Activated naive CD4-positive, alpha-beta T cell treated with anti-CD3 and anti-CD28 coated beads for 36 hours (primary cell): Measurements from ENCODE around the gene AACS. TPM values are rescaled to one million over a fixed set of nuclear protein-coding genes. Genes with fewer than 3 reads are reported as not detected.

Experiments used
- CTCF ChIA-PET: fragments of 350-600 bp; sonication (Branson Sonifier 250); formaldehyde crosslinking; loops from one replicate; lab custom pipeline; 2021; ENCODE audit warnings: antibody characterized with exemption; lab: Charles Lee
- DNase-seq: peaks from one replicate; pipeline ENCODE4 v3.0.0-alpha.2; 2020
- H3K27ac Mint-ChIP-seq: one replicate; pipeline ENCODE4 v1.8.0; 2021; ENCODE audit warnings: mild to moderate bottlenecking, mixed read lengths
- H3K27me3 Mint-ChIP-seq: one replicate; pipeline ENCODE4 v1.8.0; 2021; ENCODE audit warnings: low read depth, mixed read lengths
- H3K36me3 Mint-ChIP-seq: one replicate; pipeline ENCODE4 v1.8.0; 2021; ENCODE audit warnings: low read depth, mixed read lengths
- H3K4me1 Mint-ChIP-seq: one replicate; pipeline ENCODE4 v1.8.0; 2021; ENCODE audit warnings: low read depth, mixed read lengths
- H3K4me3 Mint-ChIP-seq: one replicate; pipeline ENCODE4 v1.8.0; 2021; ENCODE audit warnings: mild to moderate bottlenecking, moderate library complexity, mixed read lengths
- H3K9me3 Mint-ChIP-seq: one replicate; pipeline ENCODE4 v1.8.0; 2021; ENCODE audit warnings: mixed read lengths
- intact Hi-C: fragments of 100-400 bp; cut with micrococcal nuclease; formaldehyde crosslinking; loops from one replicate; pipeline ENCODE4 v1.15.1; 2023
- total RNA-seq, 2 experiments: library from RNA; stranded (reverse); gene quantifications; one replicate each; pipeline ENCODE4 v1.2.3, GENCODE V29; 2021

AACS gene
- total RNA-seq, 2 experiments from 2014 or later, result 10.6 to 11.2 TPM

DNA sequence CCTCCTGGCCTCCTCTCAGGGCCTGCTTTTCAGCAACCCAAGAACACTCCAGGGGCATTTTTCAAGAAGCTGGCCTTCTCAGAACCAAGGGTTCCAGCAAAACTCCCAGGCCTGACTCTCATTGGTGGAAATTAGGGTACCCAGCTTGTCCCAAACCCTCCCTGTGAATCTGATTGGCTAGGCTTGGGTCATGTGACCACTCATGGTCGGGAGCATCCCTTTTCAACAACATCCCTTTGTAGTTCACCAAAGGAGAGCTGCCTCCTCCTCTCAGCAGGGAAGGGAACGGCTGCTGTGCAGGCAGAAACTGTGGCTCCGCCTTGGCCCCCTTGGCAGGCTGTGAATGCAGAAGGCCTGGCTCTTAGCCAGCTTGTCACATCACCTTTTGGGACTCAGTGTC lies 94.5 kb downstream of the AACS start:
- CTCF ChIA-PET, result no interaction called here
- H3K4me3 Mint-ChIP-seq, result no peak overlapping the region
- H3K36me3 Mint-ChIP-seq, result no peaks in the 10 kb centered on the region
- intact Hi-C loops, result no loop called here
- no peak for DNase-seq
- H3K27me3 Mint-ChIP-seq, result no peaks in the 10 kb centered on the region
- peaks cover 3% of the 10 kb centered on the region for H3K9me3 Mint-ChIP-seq
- no peaks in the 10 kb centered on the region for H3K4me1 Mint-ChIP-seq
- H3K27ac Mint-ChIP-seq, result no peak overlapping the region

DNA sequence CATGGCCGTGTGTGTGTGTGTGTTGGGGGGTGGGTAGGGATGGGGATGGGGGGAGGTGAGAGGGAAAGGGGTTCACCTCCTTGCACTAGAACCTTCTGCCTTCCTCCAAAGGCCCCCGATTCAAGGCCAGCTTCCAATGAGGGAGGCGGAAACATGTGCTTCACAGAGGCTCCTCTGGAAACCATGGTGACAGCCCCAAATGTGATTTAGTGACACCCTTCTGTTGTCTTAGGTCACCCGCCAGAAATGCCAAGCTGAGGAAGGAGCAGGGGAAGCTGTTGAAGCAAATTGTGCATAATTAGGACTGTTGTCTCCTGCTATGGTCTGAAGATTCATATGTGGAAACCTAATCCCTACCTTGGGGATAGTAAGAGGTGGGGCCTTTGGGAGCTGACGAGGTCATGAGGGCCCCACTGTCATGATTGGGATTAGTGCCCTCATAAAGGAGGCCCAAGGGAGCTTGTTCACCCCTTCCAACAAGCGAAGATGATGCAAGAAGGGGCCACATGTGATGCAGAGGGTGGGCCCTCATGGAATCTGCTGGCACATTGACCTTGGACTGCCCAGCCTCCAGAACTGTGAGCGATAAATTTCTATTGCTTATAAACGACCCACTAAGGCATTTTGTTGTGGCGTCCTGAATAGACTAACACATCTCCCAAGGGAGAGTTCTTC lies 95.2 kb downstream of the AACS start:
- H3K36me3 Mint-ChIP-seq, result no peaks in the 10 kb centered on the region
- H3K27ac Mint-ChIP-seq, result no peak overlapping the region
- H3K27me3 Mint-ChIP-seq, result no peaks in the 10 kb centered on the region
- intact Hi-C loops, result no loop called here
- CTCF ChIA-PET, result no interaction called here
- no peaks in the 10 kb centered on the region for H3K4me1 Mint-ChIP-seq
- peaks cover 3% of the 10 kb centered on the region for H3K9me3 Mint-ChIP-seq
- no peak overlapping the region for H3K4me3 Mint-ChIP-seq
- DNase-seq, result no peak

DNA sequence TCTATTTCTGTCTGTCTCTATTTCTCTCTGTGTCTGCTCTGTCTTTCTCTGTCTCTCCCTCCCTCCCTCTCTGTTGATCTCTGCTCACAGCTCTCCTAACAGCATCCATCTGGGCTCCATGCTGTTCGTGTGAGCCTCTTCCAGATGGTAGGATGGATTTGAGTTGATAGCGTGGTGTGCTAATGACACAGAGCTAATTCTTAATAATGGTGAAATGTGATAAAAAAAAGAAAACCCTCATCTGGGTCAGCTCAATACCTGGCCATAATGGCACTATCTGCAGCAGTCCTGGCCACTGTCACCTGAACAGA lies 96.4 kb downstream of the AACS start:
- no peaks in the 10 kb centered on the region for H3K4me1 Mint-ChIP-seq
- no peak for DNase-seq
- H3K27me3 Mint-ChIP-seq, result peaks cover 2% of the 10 kb centered on the region
- H3K36me3 Mint-ChIP-seq, result no peaks in the 10 kb centered on the region
- intact Hi-C loops, result no loop called here
- H3K27ac Mint-ChIP-seq, result no peak overlapping the region
- H3K9me3 Mint-ChIP-seq, result peaks cover 3% of the 10 kb centered on the region
- CTCF ChIA-PET, result interaction anchor here (0.8 to 1.0 kb wide), 3 partner anchors 13 to 23 kb away, joined by 3 to 5 read pairs (median 4); no protein-coding TSS in a partner anchor
- H3K4me3 Mint-ChIP-seq, result no peak overlapping the region

DNA sequence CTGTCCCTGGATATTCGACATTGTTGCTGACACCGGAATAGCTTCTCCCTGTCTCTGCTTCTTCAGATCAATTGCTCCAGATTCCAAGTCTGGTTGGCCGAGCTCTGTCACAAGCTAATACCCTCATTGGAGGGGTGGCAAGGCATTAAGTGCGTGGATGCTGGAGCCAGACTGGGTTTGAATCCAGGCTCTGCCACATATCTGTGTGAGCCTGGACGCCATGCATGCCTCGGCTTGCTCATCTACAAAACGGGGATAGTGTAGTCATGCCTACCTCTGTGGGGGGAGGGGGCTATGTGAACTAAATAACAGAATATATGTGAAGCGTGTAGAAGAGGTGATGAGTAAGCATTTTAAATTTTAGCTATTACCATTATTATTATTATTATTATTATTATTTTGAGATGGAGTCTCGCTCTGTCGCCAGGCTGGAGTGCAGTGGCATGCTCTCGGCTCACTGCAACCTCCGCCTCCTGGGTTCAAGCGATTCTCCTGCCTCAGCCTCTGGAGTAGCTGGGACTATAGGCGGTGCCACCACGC lies 97.3 kb downstream of the AACS start:
- no peak overlapping the region for H3K4me3 Mint-ChIP-seq
- H3K9me3 Mint-ChIP-seq, result peaks cover 3% of the 10 kb centered on the region
- H3K27ac Mint-ChIP-seq, result no peak overlapping the region
- CTCF ChIA-PET, result interaction anchor here (0.6 to 0.9 kb wide), 2 partner anchors 20 to 92 kb away, joined by 4 to 5 read pairs; no protein-coding TSS in a partner anchor
- peaks cover 2% of the 10 kb centered on the region for H3K27me3 Mint-ChIP-seq
- DNase-seq, result no peak
- H3K36me3 Mint-ChIP-seq, result no peaks in the 10 kb centered on the region
- intact Hi-C loops, result no loop called here
- H3K4me1 Mint-ChIP-seq, result no peaks in the 10 kb centered on the region

DNA sequence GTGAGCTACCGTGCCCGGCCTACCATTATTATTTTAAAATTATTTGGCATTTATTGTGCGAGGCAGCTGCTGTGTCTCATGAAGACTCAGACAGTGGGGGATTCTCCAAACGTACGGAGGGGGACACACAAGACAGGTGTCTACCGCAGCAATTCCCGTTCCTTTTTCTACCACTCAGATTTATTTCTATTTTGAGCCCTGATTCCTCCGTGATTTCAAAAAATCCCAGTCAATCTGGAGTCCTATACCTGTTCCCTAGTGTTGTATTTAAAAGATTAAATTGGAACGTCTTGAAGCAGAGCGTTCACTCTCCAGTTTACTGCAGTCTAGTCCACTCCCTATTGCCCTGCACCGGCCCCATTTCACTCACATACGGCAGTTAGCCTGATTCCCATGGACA lies 97.9 kb downstream of the AACS start:
- CTCF ChIA-PET, result no interaction called here
- peaks cover 2% of the 10 kb centered on the region for H3K27me3 Mint-ChIP-seq
- H3K4me1 Mint-ChIP-seq, result no peaks in the 10 kb centered on the region
- DNase-seq, result no peak
- no peaks in the 10 kb centered on the region for H3K36me3 Mint-ChIP-seq
- peaks cover 1% of the 10 kb centered on the region for H3K9me3 Mint-ChIP-seq
- no peak overlapping the region for H3K4me3 Mint-ChIP-seq
- no peak overlapping the region for H3K27ac Mint-ChIP-seq
- intact Hi-C loops, result no loop called here

DNA sequence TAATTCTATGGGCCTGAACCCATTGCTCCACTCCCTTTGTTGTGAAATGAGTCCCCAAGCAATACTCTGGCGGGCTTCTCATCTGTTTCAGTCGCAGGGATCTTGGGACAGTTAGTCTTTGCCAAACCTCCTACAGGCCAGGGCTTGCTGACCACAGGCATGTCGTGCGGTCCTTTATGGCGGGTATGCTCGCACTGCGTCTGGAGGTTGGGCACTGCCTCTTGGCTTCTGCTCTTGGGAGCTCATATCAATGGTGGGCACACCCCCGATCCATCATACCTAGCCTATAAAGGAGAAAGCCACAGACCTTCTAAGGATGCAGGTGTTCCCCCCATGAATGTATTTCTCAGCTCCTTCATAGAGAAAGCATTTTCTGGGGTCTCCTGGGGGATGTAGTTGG lies 99.3 kb downstream of the AACS start:
- no peak overlapping the region for H3K4me3 Mint-ChIP-seq
- intact Hi-C loops, result no loop called here
- no peaks in the 10 kb centered on the region for H3K4me1 Mint-ChIP-seq
- no peak overlapping the region for H3K27ac Mint-ChIP-seq
- CTCF ChIA-PET, result no interaction called here
- peaks cover 2% of the 10 kb centered on the region for H3K27me3 Mint-ChIP-seq
- no peaks in the 10 kb centered on the region for H3K36me3 Mint-ChIP-seq
- no peaks in the 10 kb centered on the region for H3K9me3 Mint-ChIP-seq
- no peak for DNase-seq

DNA sequence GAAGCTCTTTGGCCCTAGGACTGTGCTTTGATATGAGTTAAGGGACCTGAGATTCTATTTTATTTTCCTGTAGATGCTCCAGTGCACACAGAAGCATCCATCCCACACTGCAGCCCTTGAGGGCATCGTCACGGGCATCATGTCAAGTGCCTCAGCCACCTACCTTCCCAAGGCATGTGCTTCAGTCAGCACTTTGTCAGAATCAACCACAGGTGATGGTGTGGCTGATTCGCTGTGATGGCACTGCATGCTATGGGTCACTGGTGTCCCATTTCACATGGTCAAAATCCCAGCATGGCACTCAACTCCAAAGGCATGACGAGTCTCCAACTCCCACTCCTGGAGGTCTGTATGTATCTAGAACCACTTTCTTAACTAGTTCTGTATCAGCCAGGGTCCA lies 100.8 kb downstream of the AACS start:
- Mint-ChIP-seq H3K36me3 (no peaks in the 10 kb centered on the region), H3K27ac (no peak overlapping the region), H3K9me3 (no peaks in the 10 kb centered on the region), H3K4me1 (no peaks in the 10 kb centered on the region), H3K27me3 (peaks cover 4% of the 10 kb centered on the region), H3K4me3 (no peak overlapping the region)
- no peak for DNase-seq
- intact Hi-C loops, result no loop called here
- CTCF ChIA-PET, result no interaction called here

DNA sequence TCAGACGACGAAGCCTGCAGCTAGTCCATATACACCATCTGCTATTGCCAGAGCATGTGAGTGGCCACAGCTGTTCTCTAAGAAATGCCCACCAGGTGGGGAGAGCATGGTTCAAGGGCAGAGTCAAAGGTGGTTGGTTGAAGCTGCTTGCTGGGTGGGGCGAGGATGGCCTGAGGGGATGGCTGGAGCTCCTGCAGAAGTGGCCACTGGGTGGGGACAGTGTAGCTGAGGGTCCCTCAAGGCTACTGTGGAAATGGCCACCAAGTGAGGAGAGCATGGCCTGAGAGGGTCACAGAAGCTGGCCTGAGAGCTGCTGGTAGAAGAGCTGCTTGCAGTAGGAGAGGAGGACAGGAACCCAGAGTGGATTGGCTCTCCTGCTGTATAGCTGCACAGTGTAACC lies 102.4 kb downstream of the AACS start:
- Mint-ChIP-seq H3K4me3 (no peak overlapping the region), H3K27ac (no peak overlapping the region), H3K36me3 (no peaks in the 10 kb centered on the region), H3K27me3 (peaks cover 4% of the 10 kb centered on the region), H3K4me1 (no peaks in the 10 kb centered on the region), H3K9me3 (no peaks in the 10 kb centered on the region)
- intact Hi-C loops, result no loop called here
- CTCF ChIA-PET, result interaction anchor here (0.6 kb wide), 1 partner anchor 701 kb away, joined by 3 read pairs; no protein-coding TSS in a partner anchor
- DNase-seq, result no peak

DNA sequence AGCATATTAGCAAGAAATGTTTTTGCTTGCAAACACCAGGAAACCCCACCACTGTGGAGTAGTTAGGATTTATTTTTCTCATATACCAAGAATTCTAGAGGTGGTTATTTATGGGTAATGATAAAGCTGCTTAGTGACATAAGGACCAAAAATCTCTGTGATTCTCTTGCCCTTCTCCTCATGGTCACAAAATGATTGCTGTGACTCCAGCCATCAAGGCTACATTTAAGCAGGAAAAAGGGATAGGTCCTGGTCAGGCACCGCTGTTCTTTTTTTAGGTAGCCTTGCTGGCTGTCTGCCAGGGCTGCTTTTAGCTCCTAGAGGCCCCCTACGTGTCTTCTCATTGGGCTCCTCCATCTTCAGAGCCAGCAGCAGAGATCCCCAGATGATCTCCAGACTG lies 104.2 kb downstream of the AACS start:
- H3K27ac Mint-ChIP-seq, result no peak overlapping the region
- no peak for DNase-seq
- no peaks in the 10 kb centered on the region for H3K9me3 Mint-ChIP-seq
- H3K4me1 Mint-ChIP-seq, result no peaks in the 10 kb centered on the region
- CTCF ChIA-PET, result interaction anchor here (1.3 kb wide), 1 partner anchor 33 kb away, joined by 4 read pairs; no protein-coding TSS in a partner anchor
- intact Hi-C loops, result no loop called here
- peaks cover 4% of the 10 kb centered on the region for H3K27me3 Mint-ChIP-seq
- no peaks in the 10 kb centered on the region for H3K36me3 Mint-ChIP-seq
- no peak overlapping the region for H3K4me3 Mint-ChIP-seq

DNA sequence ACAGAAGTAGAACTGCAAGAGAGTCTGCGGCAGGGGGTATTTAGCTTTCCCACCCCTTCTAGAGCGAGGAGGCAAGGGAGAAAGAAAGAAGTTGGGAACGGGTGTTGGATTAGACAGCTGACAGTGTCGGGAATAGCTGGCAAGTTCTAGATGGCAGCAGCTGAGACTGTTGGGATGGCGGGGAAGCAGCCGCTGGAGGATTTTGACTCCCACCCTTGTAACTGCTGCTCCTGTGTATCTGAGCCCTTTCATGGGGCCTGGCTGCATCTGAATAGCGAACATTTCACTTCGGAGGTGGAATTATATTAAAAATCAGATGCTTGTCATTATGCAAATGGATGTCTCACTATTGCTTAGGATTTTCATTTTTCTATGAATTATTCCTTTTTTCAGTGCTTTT lies 104.6 kb downstream of the AACS start:
- Mint-ChIP-seq H3K4me1 (no peaks in the 10 kb centered on the region), H3K36me3 (no peaks in the 10 kb centered on the region), H3K27me3 (peaks cover 4% of the 10 kb centered on the region), H3K9me3 (no peaks in the 10 kb centered on the region), H3K4me3 (no peak overlapping the region), H3K27ac (no peak overlapping the region)
- CTCF ChIA-PET, result interaction anchor here (1.3 kb wide), 2 partner anchors 13 to 33 kb away, joined by 4 read pairs; no protein-coding TSS in a partner anchor
- no peak for DNase-seq
- intact Hi-C loops, result no loop called here

DNA sequence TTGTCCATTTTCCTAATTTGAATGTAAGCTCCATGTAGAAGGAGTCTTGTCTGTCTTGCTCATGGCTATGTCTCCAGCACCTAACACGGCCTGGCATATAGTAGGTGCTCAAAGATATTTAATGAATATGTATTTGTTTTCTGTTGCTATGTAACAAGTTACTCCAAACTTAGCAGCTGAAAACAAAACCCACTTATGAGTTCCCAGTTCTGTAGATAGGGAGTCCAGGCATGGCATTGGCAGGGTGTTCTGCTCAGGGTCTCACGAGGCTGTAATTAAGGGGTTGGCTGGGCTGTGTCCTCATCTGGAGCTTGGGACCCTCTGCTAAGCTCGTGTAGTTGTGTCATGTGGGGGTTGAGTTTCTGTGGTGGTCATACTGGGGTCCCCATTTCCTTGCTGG lies 106.0 kb downstream of the AACS start:
- no peaks in the 10 kb centered on the region for H3K36me3 Mint-ChIP-seq
- CTCF ChIA-PET, result interaction anchor here (0.6 to 1.3 kb wide), 2 partner anchors 11 to 110 kb away, joined by 3 to 4 read pairs; no protein-coding TSS in a partner anchor
- H3K27ac Mint-ChIP-seq, result no peak overlapping the region
- no peaks in the 10 kb centered on the region for H3K4me1 Mint-ChIP-seq
- H3K4me3 Mint-ChIP-seq, result no peak overlapping the region
- no peaks in the 10 kb centered on the region for H3K9me3 Mint-ChIP-seq
- peaks cover 7% of the 10 kb centered on the region for H3K27me3 Mint-ChIP-seq
- no peak for DNase-seq
- intact Hi-C loops, result no loop called here

DNA sequence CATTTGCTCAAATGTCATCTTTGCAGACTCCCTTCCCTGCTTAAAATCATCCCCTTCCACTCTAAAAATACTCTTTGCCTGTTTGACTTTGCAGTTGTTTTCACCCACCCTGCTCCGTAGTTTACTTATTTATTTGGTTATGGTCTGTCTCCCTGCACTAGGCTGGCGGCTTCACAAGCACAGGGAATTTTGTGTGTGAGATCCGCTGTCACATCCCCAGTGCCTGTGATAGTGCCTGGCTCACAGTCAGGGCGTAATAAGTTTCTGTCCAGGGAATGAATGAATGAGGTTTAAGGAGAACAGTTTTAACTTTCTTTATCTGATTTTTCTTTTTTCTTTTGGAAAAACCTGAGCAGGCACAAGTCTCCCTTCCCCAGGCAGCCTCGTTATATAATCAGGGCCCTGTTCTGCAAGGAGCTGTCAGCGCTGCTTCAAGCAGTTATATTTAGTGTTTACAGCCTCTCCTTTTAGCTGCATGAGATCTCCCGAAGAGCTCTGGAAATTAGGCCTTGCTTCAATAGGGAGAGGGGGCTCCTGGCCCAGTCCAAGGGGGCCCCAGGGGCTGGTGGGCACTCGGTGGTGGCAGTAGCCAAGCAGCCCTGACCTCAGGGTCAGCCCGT lies 107.1 kb downstream of the AACS start:
- Mint-ChIP-seq H3K27me3 (peaks cover 14% of the 10 kb centered on the region), H3K27ac (no peak overlapping the region), H3K9me3 (no peaks in the 10 kb centered on the region), H3K4me1 (no peaks in the 10 kb centered on the region), H3K4me3 (no peak overlapping the region), H3K36me3 (no peaks in the 10 kb centered on the region)
- CTCF ChIA-PET, result no interaction called here
- intact Hi-C loops, result no loop called here
- no peak for DNase-seq

DNA sequence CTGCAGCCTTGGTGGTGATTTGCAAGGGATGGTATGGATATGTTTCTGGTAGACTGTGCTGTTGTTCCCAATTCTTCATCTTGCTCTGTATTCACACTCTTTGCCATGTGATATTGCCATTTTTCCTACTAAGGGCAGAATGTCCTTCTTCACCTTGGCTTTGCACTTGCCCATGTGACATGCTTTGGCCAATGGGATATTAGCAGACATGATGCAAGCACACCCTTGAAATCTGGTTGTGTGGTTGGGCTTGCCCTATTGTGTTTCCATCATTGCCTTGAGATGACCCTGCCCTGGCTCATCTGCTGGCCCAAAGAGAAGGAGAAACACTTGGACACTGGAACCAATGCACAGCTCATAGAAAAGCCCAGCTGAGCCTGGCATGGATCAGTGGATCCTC lies 110.3 kb downstream of the AACS start:
- Mint-ChIP-seq H3K27me3 (peaks cover 16% of the 10 kb centered on the region), H3K27ac (no peak overlapping the region), H3K9me3 (no peaks in the 10 kb centered on the region), H3K4me1 (no peaks in the 10 kb centered on the region), H3K36me3 (no peaks in the 10 kb centered on the region), H3K4me3 (no peak overlapping the region)
- DNase-seq, result no peak
- intact Hi-C loops, result no loop called here
- CTCF ChIA-PET, result no interaction called here
